NCI-H2107 treated with DMSO at 0.1 percent for 48 hours (cell line): ENCODE results near the gene CPHXL2.
A peak's percentile ranks its signal among the peaks of the same experiment; 100 is the strongest.

ENCODE experiments used
- DNase-seq: peaks from one replicate; lab custom pipeline; 2025; ENCODE audit not compliant: unreplicated experiment; lab: John Stamatoyannopoulos, UW

Gene CPHXL2

GRCh38 chr16:75644240-75645012 is 32.4 kb downstream of the CPHXL2 start:
- DNase-seq, result no peak

- DNase-seq, result no peak
These were observed 36.2 kb downstream of the CPHXL2 start for GRCh38 chr16:75640598-75640997.

GRCh38 chr16:75635036-75635435 is 41.8 kb downstream of the CPHXL2 start:
- no peak for DNase-seq

GRCh38 chr16:75632857-75633256 is 44.0 kb downstream of the CPHXL2 start:
- no peak for DNase-seq

GRCh38 chr16:75630052-75630451 is 46.8 kb downstream of the CPHXL2 start:
- no peak for DNase-seq

- DNase-seq, result no peak
These were observed 47.7 kb downstream of the CPHXL2 start for GRCh38 chr16:75629132-75629531.

GRCh38 chr16:75628351-75628750 is 48.5 kb downstream of the CPHXL2 start:
- DNase-seq, result no peak

GRCh38 chr16:75627851-75628250 is 49.0 kb downstream of the CPHXL2 start:
- no peak for DNase-seq

- DNase-seq, result no peak
These were observed 50.0 kb downstream of the CPHXL2 start for GRCh38 chr16:75626806-75627205.

GRCh38 chr16:75624921-75625334 is 51.9 kb downstream of the CPHXL2 start:
- no peak for DNase-seq

GRCh38 chr16:75622761-75623605 is 53.8 kb downstream of the CPHXL2 start, which contains the start of gene ADAT1:
TSS of gene ADAT1 (minus strand) at chr16:75623281. CDS start at chr16:75620799, 2,482 bp downstream.
- peak; percentile 87 for DNase-seq

GRCh38 chr16:75621170-75621477 is 55.7 kb downstream of the CPHXL2 start:
- DNase-seq, result peak; percentile 32

GRCh38 chr16:75620326-75621169 is 56.3 kb downstream of the CPHXL2 start:
- no peak for DNase-seq

GRCh38 chr16:75618780-75619179 is 58.0 kb downstream of the CPHXL2 start:
- DNase-seq, result no peak

- DNase-seq, result no peak
These were observed 59.7 kb downstream of the CPHXL2 start for GRCh38 chr16:75617121-75617520.

- DNase-seq, result no peak
These were observed 60.2 kb downstream of the CPHXL2 start for GRCh38 chr16:75616521-75617010.

- DNase-seq, result no peak
These were observed 61.2 kb downstream of the CPHXL2 start for GRCh38 chr16:75615619-75616018.

GRCh38 chr16:75614066-75614897 is 62.5 kb downstream of the CPHXL2 start:
- DNase-seq, result no peak
